GM19467 (cell line): ENCODE data around the gene CLN3.
A peak's percentile ranks its signal among the peaks of the same experiment; 100 is the strongest.
"Not testable (repeated sequence)": the region's sequence is repeated elsewhere in the genome, so short reads cannot be mapped to it uniquely, and the experiment has no call there.

ENCODE experiments used
- ATAC-seq: cut with Tn5 transposase; IDR thresholded peaks from one replicate; pipeline ENCODE4 v1.9.1; 2021; ENCODE audit warnings: mild to moderate bottlenecking, moderate library complexity; ENCODE audit not compliant: unreplicated experiment

Gene CLN3

GRCh38 chr16:28491970-28492474 is at the start of gene CLN3:
TSS of gene CLN3 (minus strand) at chr16:28492074. CDS start at chr16:28491759, 315 bp downstream.
- ATAC-seq, result peak; percentile 56

- ATAC-seq, result no peak
Measured at GRCh38 chr16:28540346-28540745, 48.5 kb upstream of the CLN3 start.

- ATAC-seq, result no peak
Measured at GRCh38 chr16:28538733-28539596, 47.1 kb upstream of the CLN3 start, which contains the start of gene NUPR1. TSS of gene NUPR1 (minus strand) at chr16:28538974. CDS start at chr16:28538907, 67 bp downstream.

- ATAC-seq, result no peak
Measured at GRCh38 chr16:28537964-28538732, 46.3 kb upstream of the CLN3 start.

- ATAC-seq, result no peak
Measured at GRCh38 chr16:28537076-28537475, 45.2 kb upstream of the CLN3 start.

DNA sequence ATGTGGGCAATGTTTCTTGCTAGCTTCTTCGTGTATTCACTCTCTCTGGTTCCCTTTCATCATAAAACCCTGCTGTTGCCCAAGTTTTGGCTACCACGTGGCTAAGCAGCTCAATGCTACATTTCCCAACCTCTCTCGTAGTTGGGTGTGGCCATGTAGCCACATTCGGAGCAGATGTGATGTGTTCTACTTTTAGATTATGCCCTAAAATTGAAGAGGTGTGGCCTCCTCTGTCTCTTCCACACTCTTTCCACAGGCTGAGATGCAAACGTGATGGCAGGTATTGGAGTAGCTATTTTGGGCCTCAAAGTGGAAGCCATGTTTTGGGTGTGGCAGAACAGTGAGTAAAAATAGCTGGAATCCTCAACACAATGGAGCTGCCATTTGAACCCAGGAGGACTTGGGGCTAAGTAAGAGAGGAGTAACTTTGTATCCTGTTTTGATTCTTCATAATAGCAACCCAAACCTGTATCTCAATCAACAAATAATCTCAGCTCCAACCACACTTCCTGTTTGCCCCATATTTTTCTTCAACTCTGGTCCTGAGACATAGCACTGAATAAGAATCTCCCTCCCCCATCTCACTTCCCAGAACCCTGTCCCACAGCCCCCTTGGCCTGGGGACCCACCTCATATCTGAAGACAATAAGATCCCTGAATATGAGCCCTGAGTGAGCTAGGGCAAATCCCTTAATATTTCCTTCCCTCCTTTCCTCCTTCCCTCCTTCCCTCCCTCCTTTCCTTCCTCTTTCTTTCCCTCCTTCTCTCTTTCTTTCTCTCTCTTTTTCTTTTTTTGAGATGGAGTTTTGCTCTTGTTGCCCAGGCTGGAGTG is 42.9 kb upstream of the CLN3 start:
- no peak for ATAC-seq

- no peak for ATAC-seq
Measured at GRCh38 chr16:28532940-28533647, 41.2 kb upstream of the CLN3 start.

DNA sequence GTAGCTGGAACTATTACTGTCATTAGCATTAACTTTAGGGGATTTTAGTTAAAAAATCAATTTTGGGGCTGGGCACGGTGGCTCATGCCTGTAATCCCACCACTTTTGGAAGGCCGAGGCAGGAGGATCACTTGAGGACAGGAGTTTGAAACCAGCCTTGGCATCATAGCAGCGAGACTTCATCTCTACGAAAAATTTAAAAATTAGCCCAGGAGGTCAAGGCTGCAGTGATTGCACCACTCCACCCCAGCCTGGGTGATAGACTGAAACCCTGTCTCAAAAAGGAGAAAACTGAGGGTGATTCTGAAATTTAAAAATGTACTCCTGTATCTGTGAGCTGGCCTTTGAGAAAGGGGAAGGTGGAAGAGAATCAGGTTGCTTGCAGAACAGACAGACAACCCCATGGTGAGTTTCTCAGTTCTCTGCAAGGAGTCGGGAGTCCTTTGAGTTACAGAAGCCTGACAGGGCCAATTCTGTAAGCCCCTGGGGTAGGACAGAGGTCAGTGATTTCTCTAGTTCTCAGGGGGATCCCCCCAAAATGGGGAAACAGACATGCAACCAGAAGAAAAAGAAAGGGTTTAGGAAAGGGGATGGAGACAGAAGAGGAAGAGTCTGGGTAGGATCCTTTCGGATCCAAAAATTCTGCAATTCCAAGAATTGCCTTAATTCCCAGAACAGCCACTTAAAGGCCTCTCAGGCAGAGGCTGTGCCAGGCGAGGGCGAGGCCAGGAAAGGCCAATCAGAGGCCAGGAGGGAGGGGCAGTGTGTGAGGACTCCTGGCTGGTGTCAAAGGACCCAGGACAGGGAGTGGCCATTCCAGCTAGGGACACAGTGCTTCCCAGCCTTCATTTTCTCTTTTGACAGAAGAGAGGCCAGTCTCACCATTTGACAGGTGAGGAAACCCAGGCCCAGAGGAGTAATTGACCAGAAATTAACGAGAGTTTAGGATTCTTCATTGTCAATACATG is 40.2 kb upstream of the CLN3 start:
- ATAC-seq, result no peak

DNA sequence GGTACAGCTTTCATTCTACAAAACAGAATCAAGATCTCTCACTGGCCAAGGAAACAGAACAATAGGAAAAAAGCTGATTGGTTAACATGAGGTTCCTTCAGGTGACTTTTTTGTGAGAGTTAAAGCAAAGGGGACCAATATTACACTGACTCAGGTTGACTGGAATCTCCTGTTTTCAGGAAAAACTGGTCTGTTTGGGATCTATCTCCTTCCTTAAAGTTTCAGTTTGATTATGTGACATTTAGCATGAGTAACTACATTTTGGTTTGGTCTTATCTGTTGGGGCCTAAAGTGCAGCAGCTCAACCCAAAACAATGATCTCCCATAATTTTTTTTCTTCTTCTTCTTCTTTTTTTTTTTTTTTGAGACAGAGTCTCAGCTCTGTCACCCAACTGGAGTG is 37.2 kb upstream of the CLN3 start:
- no peak for ATAC-seq

DNA sequence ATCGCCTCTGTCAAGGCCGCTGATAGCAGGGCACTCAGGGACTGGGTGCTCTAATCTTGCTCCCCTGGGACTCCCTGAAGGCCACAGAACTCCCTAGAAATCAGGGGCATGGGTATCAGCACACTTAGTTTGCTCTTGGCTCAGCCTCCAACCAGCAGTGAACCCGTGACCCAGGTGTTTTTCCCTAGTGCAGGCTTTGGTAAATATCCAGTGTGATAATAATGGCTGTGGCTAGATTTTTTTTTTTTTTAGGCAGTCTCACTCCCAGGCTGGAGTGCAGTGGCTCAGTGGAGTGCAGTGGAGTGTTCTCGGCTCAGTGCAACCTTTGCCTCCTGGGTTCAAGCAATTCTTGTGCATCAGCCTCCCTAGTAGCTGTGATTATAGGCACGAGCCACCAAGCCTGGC is 36.6 kb upstream of the CLN3 start:
- ATAC-seq, result no peak

- ATAC-seq, result no peak
Measured at GRCh38 chr16:28527985-28528384, 36.1 kb upstream of the CLN3 start.

- not testable (repeated sequence) for ATAC-seq
Measured at GRCh38 chr16:28527100-28527785, 35.4 kb upstream of the CLN3 start.

DNA sequence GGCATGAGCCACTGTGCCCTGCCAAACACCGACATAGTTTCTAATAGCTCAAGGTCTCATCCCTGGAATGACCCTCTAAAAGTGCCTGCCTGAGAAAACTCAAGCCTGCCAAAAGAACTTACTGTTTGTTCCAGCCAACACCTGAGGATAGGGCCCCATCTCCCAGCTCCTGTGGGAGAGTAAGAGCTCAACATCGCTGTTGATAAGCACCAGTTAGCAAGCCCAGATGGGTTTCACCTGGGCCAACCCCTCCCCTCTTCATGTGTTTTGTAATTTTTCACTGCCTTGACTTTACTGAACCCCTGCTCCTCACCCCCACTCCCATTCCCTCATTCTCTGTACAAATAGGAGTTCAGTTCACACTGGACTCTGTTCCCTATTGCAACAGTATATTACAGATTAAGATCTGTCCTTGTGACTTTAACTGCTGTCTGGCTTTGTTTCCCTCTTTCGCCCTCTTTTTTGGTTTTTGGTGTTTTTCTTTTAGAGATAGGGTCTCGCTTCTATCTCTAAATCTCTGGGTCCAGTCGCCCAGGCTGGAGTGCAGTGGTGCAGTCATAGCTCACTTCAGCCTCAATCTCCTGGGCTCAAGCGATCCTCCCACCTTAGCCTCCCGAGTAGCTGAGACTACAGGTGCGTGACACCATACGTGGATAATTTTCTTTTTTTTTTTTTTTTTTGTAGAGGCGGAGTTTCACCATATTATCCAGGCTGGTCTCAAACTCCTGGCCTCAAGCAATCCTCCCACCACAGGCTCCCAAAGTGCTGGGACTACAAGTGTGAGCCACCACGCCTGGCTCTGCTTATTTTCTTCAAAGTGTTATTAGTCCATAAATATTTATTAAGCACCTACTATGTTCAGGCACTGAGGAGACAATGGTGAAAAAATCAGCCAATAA is 34.6 kb upstream of the CLN3 start:
- ATAC-seq, result no peak

GRCh38 chr16:28524681-28525171 is 32.9 kb upstream of the CLN3 start:
- no peak for ATAC-seq

GRCh38 chr16:28522792-28523191 is 30.9 kb upstream of the CLN3 start:
- no peak for ATAC-seq

- no peak for ATAC-seq
Measured at GRCh38 chr16:28521436-28521835, 29.6 kb upstream of the CLN3 start.

DNA sequence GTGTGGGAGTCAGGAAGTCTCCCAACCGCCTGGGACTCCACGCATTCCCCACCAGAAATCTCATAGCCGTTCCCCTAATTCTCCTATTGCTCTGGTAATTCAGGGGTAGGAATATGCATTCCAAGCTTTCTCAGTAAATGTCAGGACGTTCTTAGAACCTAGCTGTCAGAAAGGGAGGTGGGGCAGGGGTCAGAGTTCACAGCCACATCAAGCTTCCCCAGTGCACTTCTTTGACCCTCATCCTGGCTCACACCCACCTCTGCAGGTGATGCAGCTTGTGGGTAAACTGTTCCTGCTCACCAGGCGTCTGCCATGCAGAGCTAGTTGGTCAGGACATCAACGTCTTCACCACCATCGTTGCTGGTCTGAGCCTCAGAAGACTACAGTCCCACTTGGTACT is 28.8 kb upstream of the CLN3 start:
- no peak for ATAC-seq
